GM19328 (cell line): ENCODE data around the gene RAPGEF4.

ENCODE experiments used
- ATAC-seq: cut with Tn5 transposase; IDR thresholded peaks from one replicate; pipeline ENCODE4 v1.9.1; 2021; ENCODE audit warnings: mild to moderate bottlenecking, moderate library complexity; ENCODE audit not compliant: unreplicated experiment

The RAPGEF4 gene

GRCh38 chr2:172894689-172895387, 159.2 kb downstream of the RAPGEF4 start:
- ATAC-seq, result no peak

- no peak for ATAC-seq
Observed at GRCh38 chr2:172896661-172897081, 161.0 kb downstream of the RAPGEF4 start.

- no peak for ATAC-seq
Observed at GRCh38 chr2:172900871-172901270, 165.2 kb downstream of the RAPGEF4 start.

- ATAC-seq, result no peak
Observed at GRCh38 chr2:172901913-172902312, 166.3 kb downstream of the RAPGEF4 start.

GRCh38 chr2:172904236-172904635, 168.6 kb downstream of the RAPGEF4 start:
- ATAC-seq, result no peak

GRCh38 chr2:172905937-172906811, 170.5 kb downstream of the RAPGEF4 start:
- ATAC-seq, result no peak

- ATAC-seq, result no peak
Observed at GRCh38 chr2:172908275-172908674, 172.6 kb downstream of the RAPGEF4 start.

GRCh38 chr2:172909454-172909853, 173.8 kb downstream of the RAPGEF4 start:
- no peak for ATAC-seq

- no peak for ATAC-seq
Observed at GRCh38 chr2:172912266-172912665, 176.6 kb downstream of the RAPGEF4 start.

- no peak for ATAC-seq
Observed at GRCh38 chr2:172914341-172915008, 178.8 kb downstream of the RAPGEF4 start.

- no peak for ATAC-seq
Observed at GRCh38 chr2:172917716-172918115, 182.1 kb downstream of the RAPGEF4 start.

GRCh38 chr2:172919732-172920131, 184.1 kb downstream of the RAPGEF4 start:
- ATAC-seq, result peak; percentile 73

GRCh38 chr2:172921532-172922236, 186.0 kb downstream of the RAPGEF4 start:
- ATAC-seq, result no peak

GRCh38 chr2:172922306-172922705, 186.7 kb downstream of the RAPGEF4 start:
- no peak for ATAC-seq

GRCh38 chr2:172922815-172923214, 187.2 kb downstream of the RAPGEF4 start:
- no peak for ATAC-seq

GRCh38 chr2:172924097-172924660, 188.5 kb downstream of the RAPGEF4 start:
- no peak for ATAC-seq

- ATAC-seq, result no peak
Observed at GRCh38 chr2:172925600-172925999, 190.0 kb downstream of the RAPGEF4 start.

GRCh38 chr2:172926785-172927640, 191.4 kb downstream of the RAPGEF4 start:
- ATAC-seq, result no peak

GRCh38 chr2:172927641-172928357, 192.2 kb downstream of the RAPGEF4 start:
- ATAC-seq, result no peak
